GM18507 (cell line): ENCODE measurements around the gene EMC1.
"Not testable (repeated sequence)": the region's sequence is repeated elsewhere in the genome, so short reads cannot be mapped to it uniquely, and the experiment has no call there.

Source experiments
- DNase-seq: peaks from one replicate; pipeline ENCODE4 v3.0.0; 2011; ENCODE audit warnings: low read depth; ENCODE audit not compliant: insufficient read length; ENCODE audit errors: extremely low spot score
- FAIRE-seq: peaks from 2 replicates; lab custom pipeline; 2011; peaks lifted over from hg19 to GRCh38; lab: Jason Lieb, UNC

The EMC1 gene

DNA sequence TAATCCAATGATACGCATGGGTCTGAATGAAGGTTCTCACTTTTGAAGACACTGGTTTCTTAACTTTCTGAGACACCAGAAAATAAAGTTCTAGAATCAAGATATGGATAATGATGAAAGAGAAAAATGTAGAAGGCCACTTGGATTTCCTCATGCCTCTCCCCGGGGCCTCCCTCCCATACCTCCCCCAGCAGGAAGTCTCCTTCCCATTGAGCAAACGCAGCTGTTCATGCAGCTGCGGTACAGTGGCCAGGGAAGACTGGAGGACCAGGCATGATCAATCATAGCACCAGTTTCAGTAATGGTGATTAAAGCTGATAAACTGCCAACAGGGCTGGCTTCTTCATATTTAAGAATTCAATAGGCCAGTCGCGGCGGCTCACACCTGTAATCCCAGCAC lies 30.3 kb downstream of the EMC1 start:
- DNase-seq, result no peak
- no peak for FAIRE-seq

DNA sequence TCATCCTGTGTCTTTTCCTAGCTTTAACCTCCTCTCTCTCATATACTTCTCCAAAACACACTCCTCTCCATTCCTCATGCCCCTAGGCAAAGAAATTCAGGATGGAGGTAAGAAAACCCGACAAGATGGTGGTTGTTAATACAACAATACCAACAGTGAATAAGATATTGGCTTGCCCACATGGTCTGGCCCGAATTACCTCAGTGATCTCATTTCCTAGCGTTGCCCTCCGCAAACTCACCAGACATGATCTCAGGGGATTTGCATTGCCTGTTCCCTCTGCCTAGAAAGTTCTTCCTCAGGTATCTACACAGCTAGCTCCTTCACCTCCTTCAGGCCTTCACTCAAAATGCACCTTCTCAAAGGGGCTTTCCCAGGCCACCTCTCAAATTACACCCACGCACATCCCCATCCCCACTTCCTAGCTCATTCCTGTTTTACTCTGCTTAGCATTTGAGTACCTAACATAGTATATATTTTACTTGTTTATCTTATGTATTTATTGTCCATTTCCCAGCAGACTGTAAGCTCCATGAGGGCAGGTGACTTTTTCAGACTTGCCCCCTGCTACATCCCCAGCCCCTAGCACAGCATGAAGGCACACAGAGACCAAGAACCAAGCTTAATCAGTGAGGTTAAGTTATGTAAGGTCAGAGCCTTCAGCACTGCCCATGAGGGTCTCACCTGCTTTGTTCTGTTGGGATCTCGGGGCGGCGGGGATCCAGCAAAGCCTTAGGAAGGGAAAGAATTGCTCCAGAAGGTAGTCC lies 31.1 kb downstream of the EMC1 start:
- peak; percentile 48 for FAIRE-seq

DNA sequence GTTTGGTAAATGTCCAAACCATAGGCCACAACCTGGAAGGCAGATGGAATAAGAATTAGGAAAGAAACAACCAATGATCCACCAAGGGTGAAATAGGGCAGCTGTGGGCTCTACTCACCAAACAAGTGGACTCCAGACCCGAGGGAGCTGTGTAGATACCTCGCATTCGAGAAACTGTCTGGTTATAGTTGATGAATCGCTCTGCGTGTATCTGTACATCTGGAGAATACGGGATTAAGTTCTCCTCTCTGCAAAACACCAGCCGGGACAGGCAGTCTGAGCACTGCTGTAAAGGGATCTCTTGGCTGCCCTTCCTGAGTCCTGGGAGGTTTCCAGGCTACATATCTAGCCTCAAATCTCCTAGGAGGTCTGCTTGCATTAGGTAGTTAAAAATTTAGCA lies 31.9 kb downstream of the EMC1 start:
- FAIRE-seq, result no peak

More for the DNA sequence above, 31.1 kb downstream of the EMC1 start:
- DNase-seq, result no peak

DNA sequence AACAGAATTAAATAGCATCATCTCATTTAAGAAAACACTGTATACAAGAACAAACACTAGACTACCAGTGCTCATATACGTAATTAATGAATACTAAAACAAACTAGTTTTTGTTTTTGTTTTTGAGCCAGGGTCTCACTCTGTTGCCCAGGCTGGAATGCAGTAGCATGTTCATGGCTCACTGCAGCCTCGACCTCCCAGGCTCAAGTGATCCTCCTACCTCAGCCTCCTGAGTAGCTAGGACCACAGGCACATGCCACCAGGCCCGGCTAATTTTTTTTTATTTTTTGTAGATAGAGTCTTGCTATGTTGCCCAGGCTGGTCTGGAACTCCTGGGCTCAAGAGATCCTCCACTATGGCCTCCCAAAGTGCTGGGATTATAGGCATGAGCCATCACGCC lies 34.7 kb downstream of the EMC1 start:
- FAIRE-seq, result not testable (repeated sequence)

More for the DNA sequence above, 31.9 kb downstream of the EMC1 start:
- no peak for DNase-seq

DNA sequence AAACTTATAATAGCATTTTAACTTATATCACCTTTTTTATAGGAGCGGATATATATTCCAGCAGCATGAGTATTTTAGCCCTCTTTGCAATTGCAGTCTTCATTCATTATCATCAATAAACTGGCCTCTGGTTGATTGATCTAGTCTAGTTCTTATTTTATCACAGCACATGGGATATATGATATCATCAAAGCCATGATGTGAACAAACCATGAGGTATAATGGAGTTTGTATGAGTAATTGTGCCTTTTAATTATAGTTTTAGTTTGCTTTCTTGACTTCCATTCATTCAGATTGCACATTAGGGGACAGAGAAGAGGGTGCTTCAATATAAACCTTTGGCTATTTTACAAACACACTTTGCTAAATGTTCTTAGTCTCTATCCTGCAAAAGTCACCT lies 37.7 kb downstream of the EMC1 start:
- FAIRE-seq (no peak), DNase-seq (no peak)

More for the DNA sequence above, 34.7 kb downstream of the EMC1 start:
- DNase-seq, result not testable (repeated sequence)

DNA sequence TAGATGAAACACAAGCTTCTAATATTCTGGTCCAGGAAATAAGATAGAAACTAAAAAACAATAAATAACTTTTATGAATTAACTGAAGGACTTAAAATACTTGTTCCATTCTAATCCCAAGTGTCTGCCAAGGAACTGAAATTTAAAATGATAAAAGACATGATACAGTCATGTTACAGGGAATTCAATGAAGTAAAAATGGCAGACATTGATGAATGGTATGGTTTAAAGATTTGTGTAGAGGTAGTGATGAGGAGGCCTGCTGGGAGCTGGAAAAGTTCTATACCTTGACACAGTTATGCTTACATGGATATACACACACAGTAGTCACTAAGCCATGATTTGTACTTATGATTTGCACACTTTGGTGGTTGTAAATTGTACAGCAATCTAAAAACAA lies 39.2 kb downstream of the EMC1 start:
- FAIRE-seq (no peak), DNase-seq (no peak)

DNA sequence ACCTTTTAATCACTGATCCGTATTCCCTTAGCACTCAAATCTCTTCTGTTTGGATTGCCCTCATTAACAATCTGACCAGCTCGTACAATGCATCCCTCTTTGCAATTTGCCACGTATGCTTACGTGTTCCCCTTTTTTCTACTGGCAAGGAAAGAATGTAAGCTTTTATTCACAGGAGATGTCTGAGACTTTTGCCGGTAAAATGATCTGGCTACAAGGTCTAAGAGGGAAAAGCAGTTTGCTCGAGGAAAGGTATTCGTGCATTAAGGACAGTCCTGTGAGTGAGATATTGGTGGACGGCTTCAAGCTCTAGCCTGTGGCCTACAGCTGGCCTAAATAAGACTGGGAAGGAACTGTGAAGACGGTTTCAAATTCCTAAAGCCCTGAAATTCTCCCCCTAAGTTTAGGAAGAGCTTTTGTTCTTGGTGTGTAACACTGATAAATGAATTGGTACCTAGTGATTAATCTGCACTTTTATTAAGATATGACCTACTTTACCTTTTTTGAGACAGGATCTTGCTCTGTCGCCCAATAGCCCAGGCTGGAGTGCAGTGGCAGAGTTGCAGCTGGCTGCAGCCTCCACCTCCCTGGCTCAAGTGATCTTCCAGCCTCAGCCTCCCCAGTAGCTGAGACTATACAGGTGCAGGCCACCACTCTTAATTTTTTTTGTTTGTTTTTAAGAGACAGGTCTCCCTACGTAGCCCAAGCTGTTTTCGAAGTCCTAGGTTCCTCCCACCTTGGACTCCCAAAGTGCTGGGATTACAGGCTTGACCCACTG lies 40.4 kb downstream of the EMC1 start:
- peak; percentile 33 for FAIRE-seq
- DNase-seq, result no peak

DNA sequence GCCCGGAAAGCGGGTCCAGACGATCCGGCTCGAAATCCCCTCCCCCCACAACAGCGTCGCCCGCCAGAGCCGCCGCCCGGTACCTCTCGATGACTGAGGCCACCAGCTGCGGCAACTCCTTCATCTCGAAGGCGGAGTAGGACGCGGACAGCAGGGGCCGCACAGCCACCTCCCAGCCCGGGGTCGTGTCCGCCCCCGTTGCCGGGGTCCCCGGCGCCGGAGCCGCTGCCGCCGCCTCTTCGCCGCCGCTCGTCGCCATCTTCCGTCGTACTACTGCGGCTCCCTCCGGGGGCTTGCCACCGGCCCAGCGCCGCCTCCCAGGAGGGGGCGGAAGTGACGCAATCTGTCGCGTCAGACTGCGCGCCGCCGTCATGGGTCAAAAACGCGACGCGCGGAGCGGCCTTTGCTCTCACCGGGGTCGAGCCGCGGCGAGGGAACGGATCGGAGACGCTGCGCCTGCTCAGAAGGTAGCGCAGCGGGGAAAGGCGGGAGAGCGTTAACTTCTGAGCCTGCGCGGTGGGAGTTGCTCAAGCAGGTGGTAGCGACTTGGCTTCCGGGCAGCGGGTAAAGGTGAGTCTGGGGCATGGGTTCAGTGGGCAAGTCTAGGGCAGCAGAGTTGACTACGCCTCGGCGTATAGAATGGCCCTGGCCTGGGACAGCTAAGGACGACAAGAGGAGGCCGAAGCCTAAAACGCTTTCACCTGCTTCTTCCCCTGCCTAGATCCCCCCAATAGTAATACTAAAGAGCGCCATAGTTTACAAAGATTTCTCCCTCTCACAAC lies 41.1 kb downstream of the EMC1 start, which contains the start of gene UBR4:
UBR4 (minus strand) TSS at position 277 of the 782 bp plus-strand sequence; CDS start at position 259, 18 bp downstream.
- DNase-seq, result peak; percentile 84
- peak; percentile 96 for FAIRE-seq

DNA sequence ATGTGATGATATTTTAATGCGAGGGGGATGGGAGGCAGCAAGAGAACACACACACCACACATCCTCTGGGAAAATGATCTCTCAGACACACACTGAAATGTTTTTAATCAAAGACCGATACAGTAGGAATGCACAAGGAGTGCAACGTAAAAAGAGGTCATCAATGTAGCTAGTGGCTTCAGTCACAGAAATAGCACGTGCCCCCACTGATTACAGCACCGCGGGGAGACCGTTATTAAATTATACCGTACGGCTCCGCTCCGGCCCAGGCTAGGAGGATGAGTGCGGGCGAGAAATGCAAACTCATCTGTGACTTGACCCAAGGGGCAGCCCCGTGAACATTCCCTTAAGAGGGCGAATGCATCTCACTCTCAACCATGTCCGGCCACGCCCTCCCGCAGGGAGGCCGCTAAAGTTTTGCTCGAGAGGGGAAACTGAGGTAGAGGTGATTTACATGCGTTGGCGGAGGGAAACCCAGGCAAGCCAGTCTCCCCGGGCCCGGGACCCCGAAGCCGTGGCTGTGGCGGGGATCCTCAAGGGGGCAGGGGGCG lies 41.8 kb downstream of the EMC1 start:
- FAIRE-seq (peak; percentile 78), DNase-seq (peak; percentile 32)

DNA sequence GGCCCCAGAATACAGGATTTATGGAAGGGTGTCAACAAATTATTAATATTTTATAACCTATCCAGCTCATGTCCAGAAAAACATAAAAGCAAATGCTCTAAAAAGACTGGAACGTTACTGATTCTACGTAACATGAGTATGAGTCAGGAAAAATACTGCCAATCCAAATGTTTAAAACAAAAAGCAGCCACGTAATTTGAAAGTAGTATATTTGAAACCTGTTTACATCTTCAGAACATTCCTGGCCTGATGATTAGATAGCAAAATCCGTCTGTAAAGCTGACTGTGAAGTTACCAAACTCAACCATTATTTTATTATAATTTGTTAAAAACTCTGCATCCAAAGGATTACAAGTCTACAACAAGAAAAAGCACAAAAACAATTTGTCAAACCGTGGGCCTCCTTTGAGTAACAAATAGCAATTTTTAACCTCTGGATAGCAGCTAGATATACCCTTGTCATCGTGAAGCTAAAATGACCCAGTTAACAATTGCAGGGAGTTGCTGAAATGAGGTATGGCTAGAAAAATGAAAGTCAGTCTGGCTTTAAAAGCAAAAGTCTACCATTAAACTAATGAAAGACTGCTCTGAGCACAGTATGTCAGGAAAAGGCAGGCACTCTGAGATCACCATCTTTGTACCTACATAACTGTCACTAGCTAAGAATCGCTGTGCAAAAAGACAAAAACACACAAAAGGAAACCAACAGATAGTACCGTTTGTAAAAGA lies 42.5 kb downstream of the EMC1 start:
- no peak for FAIRE-seq

DNA sequence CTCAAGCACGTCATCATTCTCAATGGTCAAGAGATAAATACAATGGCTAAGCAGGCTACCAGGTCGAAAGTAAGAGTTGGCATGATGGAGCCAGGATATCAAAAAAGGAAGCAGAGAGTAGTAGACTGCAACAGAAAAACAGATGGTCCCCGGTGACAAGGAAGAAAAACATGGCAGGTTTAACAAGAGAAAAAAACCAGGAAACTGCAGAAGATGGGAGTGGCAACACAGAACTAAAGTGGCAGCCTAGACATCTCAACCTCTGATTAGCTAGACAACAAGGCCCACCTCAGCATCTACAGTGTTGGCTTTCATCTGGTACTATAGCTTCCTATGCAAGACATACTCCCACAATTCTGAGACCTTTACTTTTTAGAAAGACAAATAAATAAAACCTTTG lies 44.4 kb downstream of the EMC1 start:
- DNase-seq (no peak), FAIRE-seq (no peak)

More for the DNA sequence above, 42.5 kb downstream of the EMC1 start:
- DNase-seq, result no peak

DNA sequence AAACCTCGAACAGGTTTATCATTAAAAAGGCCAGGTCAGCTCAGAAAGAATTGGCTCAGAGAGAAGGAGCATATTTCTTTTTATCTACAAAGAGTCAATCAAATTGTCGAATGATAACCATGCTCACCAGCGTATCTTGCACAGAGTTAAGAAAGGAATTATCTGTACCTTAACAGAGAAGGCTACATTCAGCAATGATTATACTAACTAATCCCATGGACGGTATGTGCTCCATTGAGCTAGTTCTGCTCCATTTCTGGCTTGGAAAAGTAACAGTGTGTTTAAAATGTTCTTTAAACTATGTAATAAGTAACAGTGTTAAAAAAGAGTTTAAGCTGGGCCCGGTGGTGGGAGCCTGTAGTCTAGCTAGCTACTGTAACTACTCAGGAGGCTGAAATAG lies 45.5 kb downstream of the EMC1 start:
- FAIRE-seq (no peak), DNase-seq (no peak)

DNA sequence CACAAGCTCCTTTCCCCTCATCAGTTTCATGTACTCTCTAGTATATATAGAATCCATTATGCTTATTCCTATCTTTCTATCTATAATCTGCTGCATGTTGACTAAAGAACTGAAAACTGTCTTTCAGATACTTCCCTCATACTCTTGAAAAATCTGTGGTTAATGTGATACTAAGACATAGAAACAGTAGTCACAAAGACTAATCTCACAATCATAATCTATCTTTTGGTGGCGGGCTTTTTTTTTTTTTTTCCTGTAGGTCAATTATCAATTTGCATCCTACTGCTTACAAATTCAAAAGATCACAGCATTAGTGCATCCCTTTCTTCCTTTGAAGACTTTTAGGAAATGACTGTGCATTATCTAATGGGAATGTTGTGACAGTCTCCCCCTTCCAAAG lies 45.9 kb downstream of the EMC1 start:
- FAIRE-seq (no peak), DNase-seq (peak; percentile 11)

DNA sequence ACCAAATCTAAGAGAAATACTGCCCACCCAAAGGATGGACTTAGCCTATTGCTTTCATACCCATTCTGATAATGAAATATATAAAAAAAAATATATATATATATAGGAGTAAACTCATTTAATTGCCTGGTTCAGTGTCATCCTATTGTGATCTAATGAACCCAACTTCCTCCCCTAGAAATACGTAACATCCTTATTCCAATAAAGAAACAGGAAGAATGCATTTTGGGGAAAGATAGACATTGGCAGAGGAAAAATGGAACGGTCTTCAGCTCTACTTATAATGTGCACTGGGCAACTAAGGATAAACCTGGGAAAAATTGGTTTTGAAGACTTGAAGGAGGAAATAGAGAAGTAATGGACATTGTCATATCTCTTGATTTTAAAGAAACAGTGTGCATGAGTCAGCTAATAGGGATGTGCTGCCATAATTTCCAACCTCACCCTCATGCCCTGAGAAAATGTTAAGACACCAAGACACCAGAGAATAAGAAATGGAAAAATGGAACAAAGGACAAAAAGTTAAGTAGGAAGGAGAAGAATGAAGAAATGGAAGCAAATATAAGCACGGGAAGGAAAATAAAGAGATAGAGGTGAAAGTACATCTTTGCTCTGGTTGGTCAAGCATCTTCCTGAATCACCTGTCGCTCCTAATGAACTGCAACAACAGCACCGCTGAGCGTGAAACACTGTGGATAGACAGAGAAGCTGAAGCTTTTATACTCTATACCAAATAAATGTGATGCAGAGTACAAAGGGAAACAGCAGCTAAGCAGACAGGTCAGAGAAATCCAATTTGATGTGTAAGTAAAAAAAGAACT lies 46.7 kb downstream of the EMC1 start:
- no peak for DNase-seq
- no peak for FAIRE-seq

DNA sequence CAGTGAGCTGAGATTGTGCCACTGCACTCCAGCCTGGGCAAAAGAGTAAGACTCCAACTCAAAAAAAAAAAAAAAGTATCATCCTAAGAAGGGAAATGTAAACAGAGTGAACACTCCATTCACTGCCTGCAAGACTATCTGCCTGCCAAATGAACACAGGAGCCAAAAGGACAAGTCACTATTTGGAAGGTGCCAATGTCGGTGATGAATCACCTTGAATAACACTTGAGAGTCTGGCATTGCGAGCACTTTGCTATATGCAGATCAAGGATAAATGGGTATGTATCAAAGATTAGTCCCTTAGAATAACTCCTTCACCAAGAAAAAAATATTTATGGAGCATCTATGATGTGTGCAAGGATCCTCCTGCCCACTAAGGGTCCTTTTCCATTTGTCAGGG lies 47.9 kb downstream of the EMC1 start:
- FAIRE-seq (no peak), DNase-seq (no peak)

DNA sequence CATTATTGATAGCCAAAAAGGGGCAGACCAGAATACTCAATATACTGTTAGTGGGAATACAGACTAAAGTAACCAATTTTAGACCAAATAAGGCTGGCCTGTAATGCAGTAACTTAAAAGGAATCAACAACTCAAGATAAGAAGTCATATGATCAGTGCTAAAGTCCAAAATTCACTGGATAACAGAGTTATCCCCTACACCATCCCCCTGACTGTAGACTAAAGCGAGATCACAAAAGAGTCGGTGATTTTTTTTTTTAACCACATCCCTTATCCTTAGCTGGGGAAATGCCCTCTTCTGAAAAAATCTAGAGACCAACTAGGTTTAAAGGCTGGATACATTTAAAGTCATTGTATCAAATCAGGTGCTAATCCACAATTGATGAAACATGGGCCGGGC lies 48.9 kb downstream of the EMC1 start:
- FAIRE-seq (no peak), DNase-seq (no peak)

DNA sequence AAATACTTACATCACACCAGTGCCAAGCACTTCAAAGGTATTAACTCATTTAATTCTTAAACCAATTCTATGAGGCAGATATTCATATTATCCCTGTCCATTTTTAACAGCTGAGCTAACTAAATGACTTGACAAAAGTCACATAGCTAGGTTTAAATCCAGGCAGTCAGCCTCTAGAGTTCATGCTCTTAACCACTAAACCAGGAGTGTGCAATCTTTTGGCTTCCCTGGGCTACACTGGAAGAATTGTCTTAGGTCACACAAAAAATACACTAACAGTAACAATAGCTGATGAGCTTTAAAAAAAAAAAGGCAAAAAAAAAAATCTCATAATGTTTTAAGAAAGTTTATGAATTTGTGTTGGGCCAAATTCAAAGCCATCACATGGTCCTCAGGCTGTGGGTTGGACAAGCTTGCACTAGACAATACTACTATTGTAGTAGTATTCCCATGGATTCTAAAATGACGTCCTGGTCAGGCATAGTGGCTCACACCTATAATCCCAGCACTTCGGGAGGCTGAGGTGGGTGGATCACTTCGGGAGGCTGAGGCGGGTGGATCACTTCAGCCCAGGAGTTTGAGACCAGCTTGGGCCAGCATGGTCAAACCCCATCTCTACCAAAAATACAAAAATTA lies 51.2 kb downstream of the EMC1 start:
- no peak for FAIRE-seq

More for the DNA sequence above, 51.2 kb downstream of the EMC1 start:
- no peak for DNase-seq
